ENCODE results near the gene MRPL10. TPM values are rescaled to one million over a fixed set of nuclear protein-coding genes. Genes with fewer than 3 reads are reported as not detected.

Gene MRPL10
- total RNA-seq, 1 experiment from 2014 or later, result 54.7 TPM

DNA sequence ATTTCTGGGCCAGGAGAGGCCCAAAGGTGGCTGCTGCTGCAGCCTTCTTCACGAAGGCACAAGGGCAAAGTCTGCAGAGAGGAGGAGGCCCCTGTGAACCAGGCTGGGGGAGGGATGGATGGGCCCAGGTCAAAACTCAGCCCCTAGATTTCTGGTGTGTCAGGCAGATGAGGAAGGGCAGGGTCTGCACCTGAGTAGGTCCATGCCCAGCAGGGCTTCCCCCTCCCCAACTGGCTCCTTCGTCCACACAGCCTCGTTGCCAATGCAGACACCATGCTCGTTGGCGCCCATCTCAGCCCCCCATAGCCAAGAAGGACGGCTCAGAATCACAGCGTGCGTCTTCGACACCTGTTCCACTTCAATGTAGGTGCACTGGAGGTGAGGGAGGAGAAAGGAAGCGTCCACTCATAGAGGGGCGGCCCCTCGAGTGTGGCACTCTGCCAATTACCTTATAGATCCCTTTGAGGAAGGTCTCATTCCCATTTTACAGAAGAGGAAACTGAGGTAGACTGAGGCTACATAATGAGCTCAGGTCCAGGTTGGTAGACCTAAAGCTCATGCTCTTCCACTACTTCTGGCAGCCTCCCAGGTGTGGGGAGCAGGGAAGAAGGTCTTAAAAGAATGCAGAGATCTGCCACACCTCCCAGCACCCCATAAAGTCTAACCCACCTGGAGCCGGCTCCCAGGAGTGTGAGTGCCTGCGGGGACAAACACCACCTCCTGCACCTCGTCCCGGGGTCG lies 8.8 kb upstream of the MRPL10 start:
- no peak overlapping the region for H3K27ac ChIP-seq
- peaks cover 25% of the 10 kb centered on the region for H3K36me3 ChIP-seq
- H3K4me3 ChIP-seq, result peak overlapping the region; percentile 64
- peaks cover 8% of the 10 kb centered on the region for H3K4me1 ChIP-seq (replicated peaks)
- peaks cover 6% of the 10 kb centered on the region; the same call in 1 of the 2 replicates for H3K27me3 ChIP-seq (replicated peaks)
- no peaks in the 10 kb centered on the region for H3K9me3 ChIP-seq (replicated peaks)
- DNase-seq (ENCODE audit: low read depth in 1 of 2, low spot score in 2 of 2), result no peak

DNA sequence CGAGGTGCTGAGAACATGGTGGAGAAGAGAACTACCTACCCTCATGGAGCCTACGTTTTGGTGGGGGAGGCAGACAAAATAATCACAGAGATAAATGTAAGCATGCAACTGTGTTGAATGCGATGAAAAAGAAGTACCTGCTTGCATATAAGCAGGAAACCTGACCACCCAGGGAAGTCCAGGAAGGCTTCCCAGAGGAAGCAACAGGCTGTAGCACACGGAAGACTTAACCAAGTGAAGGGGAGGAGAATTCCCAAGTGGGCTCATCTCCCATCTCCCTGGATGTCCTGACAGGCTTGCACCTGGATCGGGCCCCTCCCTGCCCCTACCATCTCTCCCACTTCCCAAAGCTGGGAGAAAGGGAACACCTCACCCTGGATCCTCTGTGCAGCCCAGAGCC lies 7.7 kb upstream of the MRPL10 start:
- DNase-seq (ENCODE audit: low read depth in 1 of 2, low spot score in 2 of 2), result no peak
- Histone ChIP-seq H3K4me1 (replicated peaks) (peaks cover 8% of the 10 kb centered on the region), H3K9me3 (replicated peaks) (no peaks in the 10 kb centered on the region), H3K4me3 (no peak overlapping the region), H3K27me3 (replicated peaks) (no peaks in the 10 kb centered on the region), H3K27ac (no peak overlapping the region), H3K36me3 (peaks cover 25% of the 10 kb centered on the region)

DNA sequence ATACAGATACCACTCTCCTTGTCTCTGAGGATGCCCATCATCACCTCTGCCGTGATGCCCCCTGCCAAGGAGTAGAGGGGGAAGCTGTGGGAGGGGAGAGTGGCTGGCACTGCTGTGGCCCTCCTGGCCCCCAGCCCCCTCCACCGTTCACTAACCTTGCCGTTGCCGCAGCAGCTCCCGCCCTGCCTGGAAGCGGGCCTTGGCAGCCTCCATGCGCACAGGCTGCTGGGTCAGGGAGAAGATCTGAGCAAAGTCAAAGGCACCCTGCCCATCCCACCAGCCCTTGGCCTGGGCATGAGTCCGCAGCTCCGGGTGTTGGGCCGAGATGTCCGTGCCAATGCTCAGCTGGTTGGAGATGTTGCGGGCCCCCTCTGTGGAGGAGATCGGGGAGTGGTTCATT lies 7.3 kb upstream of the MRPL10 start:
- H3K4me1 ChIP-seq (replicated peaks), result peaks cover 8% of the 10 kb centered on the region
- no peak for DNase-seq (ENCODE audit: low read depth in 1 of 2, low spot score in 2 of 2)

DNA sequence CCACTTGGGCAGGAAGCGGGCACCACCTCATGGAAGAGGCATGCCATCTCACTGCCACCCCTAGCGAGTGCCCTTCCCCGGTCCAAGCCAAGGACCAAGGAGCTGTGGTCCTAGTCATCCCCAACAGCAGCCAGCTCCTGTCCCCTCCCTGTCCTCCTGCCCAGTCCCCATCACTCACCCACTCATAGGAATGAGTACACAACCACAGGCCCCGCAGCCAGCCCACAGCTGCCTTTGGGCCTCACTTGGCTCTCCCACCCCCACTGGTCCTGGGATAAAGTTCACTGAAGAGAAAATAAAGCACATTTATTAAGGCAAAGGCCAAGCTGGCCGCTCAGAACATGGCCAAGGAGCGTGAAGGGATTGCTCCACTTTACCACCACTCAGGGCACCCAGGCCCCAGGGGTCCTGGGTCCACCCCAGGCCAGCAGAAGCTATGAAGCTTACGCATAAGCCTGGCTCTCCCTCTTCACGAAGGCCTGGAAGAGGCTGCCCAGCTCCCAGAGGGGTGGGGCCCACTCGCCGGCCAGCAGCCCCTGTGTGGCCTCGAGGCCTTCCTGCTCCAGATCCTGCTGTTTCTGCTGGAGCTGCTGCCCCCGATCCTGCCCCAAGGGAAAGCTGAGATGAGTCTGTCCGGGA lies 6.2 kb upstream of the MRPL10 start:
- Histone ChIP-seq H3K36me3 (peaks cover 25% of the 10 kb centered on the region), H3K27ac (no peak overlapping the region), H3K27me3 (replicated peaks) (no peaks in the 10 kb centered on the region), H3K4me3 (no peak overlapping the region), H3K9me3 (replicated peaks) (no peaks in the 10 kb centered on the region), H3K4me1 (replicated peaks) (peaks cover 8% of the 10 kb centered on the region)
- no peak for DNase-seq (ENCODE audit: low read depth in 1 of 2, low spot score in 2 of 2)

More for the DNA sequence above, 7.3 kb upstream of the MRPL10 start:
- no peak overlapping the region for H3K27ac ChIP-seq
- no peaks in the 10 kb centered on the region for H3K9me3 ChIP-seq (replicated peaks)
- H3K27me3 ChIP-seq (replicated peaks), result no peaks in the 10 kb centered on the region
- H3K4me3 ChIP-seq, result no peak overlapping the region
- H3K36me3 ChIP-seq, result peaks cover 25% of the 10 kb centered on the region

DNA sequence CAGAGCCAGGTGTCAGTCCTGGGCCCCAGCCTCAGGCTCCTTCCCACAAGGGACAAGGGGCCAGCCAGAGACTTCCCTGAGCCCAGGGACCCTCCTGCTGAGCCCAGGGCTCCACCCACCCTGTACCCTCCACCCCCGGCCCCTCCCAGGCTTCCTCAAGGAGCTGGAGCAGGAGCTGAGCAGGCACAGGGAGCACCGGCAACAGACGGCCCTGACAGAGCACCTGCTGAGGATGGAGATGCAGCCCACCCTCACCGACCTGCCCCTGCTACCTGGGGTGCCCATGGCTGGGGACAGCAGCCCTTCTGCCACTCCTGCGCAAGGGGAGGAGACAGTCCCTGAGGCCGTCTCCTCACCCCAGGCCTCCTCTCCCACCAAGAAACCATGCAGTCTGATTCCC lies 5.3 kb upstream of the MRPL10 start:
- Histone ChIP-seq H3K27me3 (replicated peaks) (no peaks in the 10 kb centered on the region), H3K27ac (no peak overlapping the region)
- DNase-seq (ENCODE audit: low read depth in 1 of 2, low spot score in 2 of 2), result no peak

DNA sequence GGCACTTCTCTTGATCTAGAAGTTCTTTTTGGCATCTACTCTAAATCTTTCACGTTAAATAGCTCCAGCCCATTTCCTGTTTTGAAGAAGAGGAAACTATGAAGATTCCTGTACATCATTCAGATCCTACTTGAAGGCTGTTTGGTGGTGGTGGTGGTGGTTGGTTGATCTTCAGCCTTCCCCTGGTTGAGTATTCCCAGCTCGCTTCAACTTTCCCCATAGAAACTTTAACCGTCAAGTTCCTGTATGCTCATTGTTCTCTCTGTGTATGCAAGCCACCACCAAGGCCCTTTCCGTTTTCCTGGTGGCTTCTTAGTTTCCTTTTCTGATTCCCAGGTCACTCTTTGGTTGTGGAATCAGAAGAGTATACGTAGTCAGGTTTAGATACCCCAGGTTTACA lies 3.4 kb upstream of the MRPL10 start:
- H3K36me3 ChIP-seq, result peaks cover 25% of the 10 kb centered on the region
- H3K4me1 ChIP-seq (replicated peaks), result peaks cover 16% of the 10 kb centered on the region
- no peak for DNase-seq (ENCODE audit: low read depth in 1 of 2, low spot score in 2 of 2)
- no peaks in the 10 kb centered on the region for H3K27me3 ChIP-seq (replicated peaks)
- H3K9me3 ChIP-seq (replicated peaks), result no peaks in the 10 kb centered on the region
- H3K4me3 ChIP-seq, result no peak overlapping the region
- H3K27ac ChIP-seq, result no peak overlapping the region

More for the DNA sequence above, 5.3 kb upstream of the MRPL10 start:
- Histone ChIP-seq H3K4me1 (replicated peaks) (peaks cover 14% of the 10 kb centered on the region), H3K4me3 (no peak overlapping the region), H3K36me3 (peaks cover 25% of the 10 kb centered on the region), H3K9me3 (replicated peaks) (no peaks in the 10 kb centered on the region)

DNA sequence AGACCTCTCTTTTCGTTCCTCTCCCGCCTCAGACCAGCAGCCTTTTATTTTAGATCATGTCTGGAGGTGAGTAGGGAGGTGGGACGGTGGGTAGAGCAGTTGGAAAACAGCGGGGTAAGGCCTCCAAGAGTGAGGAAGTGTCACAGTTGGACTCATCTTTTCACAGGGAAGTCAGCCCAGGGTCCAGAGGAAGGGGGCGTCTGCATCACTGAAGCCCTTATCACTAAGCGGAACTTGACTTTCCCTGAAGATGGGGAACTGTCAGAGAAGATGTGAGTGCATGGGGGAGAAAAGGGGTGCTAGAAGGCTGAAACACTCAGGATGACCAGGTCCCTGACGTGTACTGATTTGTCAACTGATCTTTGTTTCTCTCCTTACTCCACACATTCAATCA lies 590 bp upstream of the MRPL10 start:
- H3K9me3 ChIP-seq (replicated peaks), result no peaks in the 10 kb centered on the region
- H3K4me3 ChIP-seq, result peak overlapping the region; percentile 63
- no peak for DNase-seq (ENCODE audit: low read depth in 1 of 2, low spot score in 2 of 2)
- no peak overlapping the region for H3K27ac ChIP-seq
- H3K4me1 ChIP-seq (replicated peaks), result peaks cover 21% of the 10 kb centered on the region
- H3K36me3 ChIP-seq, result peaks cover 23% of the 10 kb centered on the region
- H3K27me3 ChIP-seq (replicated peaks), result no peaks in the 10 kb centered on the region

DNA sequence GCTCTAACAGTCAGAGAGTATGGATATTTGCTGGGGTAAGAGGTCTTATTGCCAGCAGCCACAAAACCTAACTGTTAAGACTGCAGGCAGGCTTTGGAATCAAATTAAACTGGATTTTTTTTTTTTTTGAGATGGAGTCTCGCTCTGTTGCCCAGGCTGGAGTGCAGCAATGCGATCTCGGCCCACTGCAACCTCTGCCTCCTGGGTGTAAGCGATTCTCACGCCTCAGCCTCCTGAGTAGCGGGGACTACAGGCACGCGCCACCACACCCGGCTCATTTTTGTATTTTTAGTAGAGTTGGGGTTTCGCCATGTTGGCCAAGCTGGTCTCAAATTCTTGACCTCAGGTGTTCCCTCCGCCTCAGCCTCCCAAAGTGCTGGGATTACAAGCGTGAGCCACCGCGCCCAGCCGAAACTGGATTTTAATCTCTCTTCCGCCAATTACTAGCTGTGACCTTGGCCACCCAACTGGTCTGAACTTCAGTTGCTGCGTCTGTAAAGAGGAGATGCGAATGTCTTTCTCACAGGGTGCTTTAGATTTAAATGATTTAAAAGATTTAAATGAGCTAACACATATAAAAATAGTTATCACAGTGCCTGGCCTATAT lies 842 bp downstream of the MRPL10 start:
- no peaks in the 10 kb centered on the region for H3K9me3 ChIP-seq (replicated peaks)
- H3K4me3 ChIP-seq, result peak overlapping the region; percentile 63
- no peak for DNase-seq (ENCODE audit: low read depth in 1 of 2, low spot score in 2 of 2)
- peak overlapping the region; percentile 74 for H3K27ac ChIP-seq
- H3K36me3 ChIP-seq, result peaks cover 29% of the 10 kb centered on the region
- no peaks in the 10 kb centered on the region for H3K27me3 ChIP-seq (replicated peaks)
- H3K4me1 ChIP-seq (replicated peaks), result peaks cover 21% of the 10 kb centered on the region

DNA sequence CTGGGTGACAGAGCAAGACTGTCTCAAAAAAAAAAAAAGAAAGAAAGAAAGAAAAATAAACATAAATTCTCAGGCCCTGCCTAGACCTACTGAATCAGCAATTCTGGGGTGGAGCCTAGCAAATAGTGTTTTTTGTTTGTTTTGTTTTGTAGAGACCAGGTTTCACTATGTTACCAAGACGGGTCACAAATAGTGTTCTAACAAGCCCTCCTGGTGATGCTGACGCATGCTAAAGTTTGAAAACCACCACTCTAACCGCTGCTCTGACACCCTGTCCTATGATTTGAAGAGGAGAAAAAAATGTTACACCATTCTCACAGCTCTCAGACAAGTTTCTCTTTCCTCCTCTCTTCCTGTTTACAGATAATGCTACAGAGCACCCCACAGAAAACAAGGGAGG lies 1.5 kb downstream of the MRPL10 start:
- no peaks in the 10 kb centered on the region for H3K9me3 ChIP-seq (replicated peaks)
- no peak overlapping the region for H3K4me3 ChIP-seq
- H3K4me1 ChIP-seq (replicated peaks), result peaks cover 21% of the 10 kb centered on the region
- peaks cover 34% of the 10 kb centered on the region for H3K36me3 ChIP-seq
- H3K27ac ChIP-seq, result peak overlapping the region; percentile 74
- H3K27me3 ChIP-seq (replicated peaks), result no peaks in the 10 kb centered on the region
- peak; percentile 71 to 84 for DNase-seq (ENCODE audit: low read depth in 1 of 2, low spot score in 2 of 2)

DNA sequence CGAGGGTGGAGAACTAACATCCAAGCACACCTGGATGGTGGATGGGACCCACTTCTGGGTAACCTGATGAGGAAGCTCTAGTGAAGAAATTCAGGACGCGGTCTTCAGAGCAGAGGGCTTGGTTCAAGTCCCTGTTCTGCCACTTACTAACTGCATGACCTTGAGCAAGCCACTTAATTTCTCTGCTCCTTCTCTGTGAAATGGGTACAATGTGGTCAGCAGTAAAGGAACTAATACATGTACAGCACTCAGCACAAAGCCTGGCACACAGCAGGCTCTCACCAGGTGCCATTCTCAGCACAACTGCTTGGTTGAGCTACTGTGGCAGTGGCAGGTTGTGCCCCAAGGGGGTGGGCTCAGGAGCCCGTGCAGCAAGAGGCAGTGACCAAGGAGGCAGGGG lies 7.8 kb downstream of the MRPL10 start:
- Histone ChIP-seq H3K9me3 (replicated peaks) (no peaks in the 10 kb centered on the region), H3K4me1 (replicated peaks) (peaks cover 19% of the 10 kb centered on the region), H3K27me3 (replicated peaks) (no peaks in the 10 kb centered on the region), H3K27ac (no peak overlapping the region), H3K36me3 (peaks cover 53% of the 10 kb centered on the region), H3K4me3 (no peak overlapping the region)
- DNase-seq (ENCODE audit: low read depth in 1 of 2, low spot score in 2 of 2), result no peak

DNA sequence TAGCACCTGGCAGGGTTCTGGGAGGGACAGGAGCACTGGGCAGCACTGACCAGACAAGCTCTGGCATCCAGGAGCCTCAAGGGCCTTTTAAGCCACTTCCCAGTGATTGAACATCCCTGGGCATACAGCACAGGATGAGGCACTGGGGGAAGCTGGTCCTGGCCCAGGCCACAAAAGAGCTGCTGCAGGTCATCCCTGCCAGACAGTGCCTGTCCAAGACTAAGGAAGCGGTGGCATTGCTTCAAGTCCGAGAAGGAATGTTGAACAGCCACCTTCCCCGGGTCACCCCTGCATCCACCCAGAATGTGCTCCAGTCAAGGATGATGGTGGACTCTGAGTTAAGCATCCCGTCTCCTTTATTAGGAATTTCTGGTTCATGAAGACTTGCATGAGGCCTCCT lies 8.6 kb downstream of the MRPL10 start:
- DNase-seq (ENCODE audit: low read depth in 1 of 2, low spot score in 2 of 2), result no peak
- H3K27me3 ChIP-seq (replicated peaks), result no peaks in the 10 kb centered on the region
- peaks cover 53% of the 10 kb centered on the region for H3K36me3 ChIP-seq
- H3K4me1 ChIP-seq (replicated peaks), result peaks cover 19% of the 10 kb centered on the region
- H3K4me3 ChIP-seq, result no peak overlapping the region
- no peak overlapping the region for H3K27ac ChIP-seq
- no peaks in the 10 kb centered on the region for H3K9me3 ChIP-seq (replicated peaks)

DNA sequence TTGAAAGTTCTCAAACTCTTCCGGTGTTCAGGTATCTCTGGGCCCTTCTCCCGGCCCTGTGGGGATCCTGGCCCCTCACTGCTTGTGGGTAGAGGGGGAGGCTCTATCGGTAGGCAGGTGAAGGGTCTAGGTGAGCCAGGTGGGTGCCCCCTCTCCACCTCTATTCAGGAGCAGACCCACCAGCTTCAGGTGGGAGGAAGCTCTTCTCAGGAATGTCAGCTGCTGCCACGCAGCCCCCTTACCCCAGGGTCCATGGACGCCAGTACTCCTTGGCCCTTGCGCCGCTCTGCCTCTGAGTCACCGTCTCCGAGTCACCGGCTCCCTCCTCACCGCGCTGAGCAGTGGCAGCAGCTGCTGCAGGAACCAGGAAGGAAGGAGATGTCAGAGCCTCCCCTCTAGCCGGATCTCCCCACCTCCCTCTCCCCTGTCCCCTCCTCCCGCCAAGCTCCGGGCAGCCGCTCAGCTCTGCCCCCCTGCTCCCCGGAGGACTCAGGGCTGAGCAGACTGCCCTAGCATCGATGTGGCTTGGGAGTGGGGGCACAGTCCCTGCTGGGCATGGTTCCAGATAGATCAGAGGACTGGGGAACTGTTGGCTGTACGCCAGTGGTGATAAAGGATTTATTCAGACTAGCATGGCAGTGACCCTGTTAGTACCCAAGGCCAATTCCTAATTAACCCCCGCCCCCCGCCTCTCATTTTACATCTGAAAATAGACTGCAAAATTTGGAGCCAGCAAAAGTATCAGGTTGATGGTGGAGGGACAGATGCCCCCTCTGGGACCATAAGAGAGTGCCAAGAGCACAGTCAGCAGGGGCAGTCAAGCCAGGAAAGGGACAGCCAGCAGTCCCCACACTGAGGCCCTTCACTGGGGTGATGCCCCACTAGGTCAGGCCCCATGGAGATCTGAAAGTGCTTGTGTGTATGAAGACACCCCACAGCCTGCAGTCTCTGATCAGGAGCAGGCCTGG lies 9.6 kb downstream of the MRPL10 start, which contains the start of gene OSBPL7:
Gene OSBPL7, minus strand, starts transcription at position 371 of the 968 bp plus-strand sequence. CDS start 1,516 bp downstream, outside the sequence.
- no peaks in the 10 kb centered on the region for H3K9me3 ChIP-seq (replicated peaks)
- H3K27me3 ChIP-seq (replicated peaks), result no peaks in the 10 kb centered on the region
- DNase-seq (ENCODE audit: low read depth in 1 of 2, low spot score in 2 of 2), result peak; percentile 78 to 94
- peaks cover 19% of the 10 kb centered on the region for H3K4me1 ChIP-seq (replicated peaks)
- H3K4me3 ChIP-seq, result peak within 1 kb of the TSS; percentile 45
- H3K36me3 ChIP-seq, result peaks cover 55% of the 10 kb centered on the region
- H3K27ac ChIP-seq, result 0 out of 2 replicates have a peak within 1 kb of the TSS, but pooled peaks have one; percentile 7

DNA sequence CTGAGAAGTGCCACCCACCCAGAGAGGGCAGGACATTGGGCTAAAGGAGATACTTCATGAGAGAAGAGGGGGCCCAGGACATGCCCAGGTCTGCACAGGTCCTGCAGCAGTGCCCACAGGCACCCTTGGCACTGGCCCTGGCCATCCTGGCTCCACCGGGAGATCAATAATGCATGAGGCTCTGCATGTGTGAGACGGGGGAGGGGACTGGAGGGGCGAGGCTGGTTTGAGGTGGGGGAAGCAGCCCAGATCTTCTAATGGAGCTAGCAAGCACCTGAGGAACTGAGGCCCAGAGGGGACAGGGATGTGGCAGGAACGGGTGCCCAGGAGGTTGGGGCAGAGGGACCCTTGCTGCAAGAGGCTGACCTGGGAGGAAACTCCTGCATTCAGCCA lies 10.3 kb downstream of the MRPL10 start:
- Histone ChIP-seq H3K36me3 (peaks cover 55% of the 10 kb centered on the region), H3K27ac (0 out of 2 replicates have a peak overlapping the region, but pooled peaks have one; percentile 7), H3K4me3 (peak overlapping the region; percentile 45), H3K9me3 (replicated peaks) (no peaks in the 10 kb centered on the region), H3K4me1 (replicated peaks) (peaks cover 19% of the 10 kb centered on the region), H3K27me3 (replicated peaks) (no peaks in the 10 kb centered on the region)
- DNase-seq (ENCODE audit: low read depth in 1 of 2, low spot score in 2 of 2), result no peak
